ENCODE data around the gene HYAL3. TPM values are rescaled to one million over a fixed set of nuclear protein-coding genes. Genes with fewer than 3 reads are reported as not detected.

HYAL3 gene
- total and polyA plus RNA-seq, 2 of the 13 experiments (the other 11 are each of a cell fraction or from before 2014, with no cell fraction given) = 5.5 to 10.4 TPM

DNA sequence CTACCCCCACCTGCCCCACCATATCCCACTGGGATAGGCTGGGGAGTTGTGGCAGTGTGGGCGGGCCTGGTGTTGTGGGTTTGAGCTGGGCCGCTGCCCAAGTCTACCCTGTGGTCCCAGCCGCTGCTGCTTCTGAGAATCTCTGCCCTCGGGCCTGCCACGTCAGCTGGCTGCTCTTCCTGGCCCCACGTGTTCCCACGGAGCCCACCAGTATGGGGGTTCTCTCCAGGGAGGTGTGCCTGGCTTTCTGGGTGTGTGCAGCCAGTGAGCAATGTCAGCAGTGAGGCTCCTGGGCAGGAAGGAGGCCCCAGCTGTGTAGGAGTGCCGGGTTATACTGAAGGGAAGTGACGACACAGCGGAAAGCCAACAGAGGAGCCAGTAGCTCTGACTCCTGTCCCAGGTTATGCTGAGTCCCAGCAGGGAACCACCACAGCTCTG lies 52.7 kb downstream of the HYAL3 start (continued):
- TF ChIP-seq THAP11 (CRISPR knock-in tag; IDR thresholded peaks at IDR 0.05) = no peak
- TF ChIP-seq, protein P1, sequence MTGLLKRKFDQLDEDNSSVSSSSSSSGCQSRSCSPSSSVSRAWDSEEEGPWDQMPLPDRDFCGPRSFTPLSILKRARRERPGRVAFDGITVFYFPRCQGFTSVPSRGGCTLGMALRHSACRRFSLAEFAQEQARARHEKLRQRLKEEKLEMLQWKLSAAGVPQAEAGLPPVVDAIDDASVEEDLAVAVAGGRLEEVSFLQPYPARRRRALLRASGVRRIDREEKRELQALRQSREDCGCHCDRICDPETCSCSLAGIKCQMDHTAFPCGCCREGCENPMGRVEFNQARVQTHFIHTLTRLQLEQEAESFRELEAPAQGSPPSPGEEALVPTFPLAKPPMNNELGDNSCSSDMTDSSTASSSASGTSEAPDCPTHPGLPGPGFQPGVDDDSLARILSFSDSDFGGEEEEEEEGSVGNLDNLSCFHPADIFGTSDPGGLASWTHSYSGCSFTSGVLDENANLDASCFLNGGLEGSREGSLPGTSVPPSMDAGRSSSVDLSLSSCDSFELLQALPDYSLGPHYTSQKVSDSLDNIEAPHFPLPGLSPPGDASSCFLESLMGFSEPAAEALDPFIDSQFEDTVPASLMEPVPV (CRISPR knock-in tag; IDR thresholded peaks at IDR 0.05) = 0 out of 2 replicates have a peak, but pooled peaks have one; percentile 4

DNA sequence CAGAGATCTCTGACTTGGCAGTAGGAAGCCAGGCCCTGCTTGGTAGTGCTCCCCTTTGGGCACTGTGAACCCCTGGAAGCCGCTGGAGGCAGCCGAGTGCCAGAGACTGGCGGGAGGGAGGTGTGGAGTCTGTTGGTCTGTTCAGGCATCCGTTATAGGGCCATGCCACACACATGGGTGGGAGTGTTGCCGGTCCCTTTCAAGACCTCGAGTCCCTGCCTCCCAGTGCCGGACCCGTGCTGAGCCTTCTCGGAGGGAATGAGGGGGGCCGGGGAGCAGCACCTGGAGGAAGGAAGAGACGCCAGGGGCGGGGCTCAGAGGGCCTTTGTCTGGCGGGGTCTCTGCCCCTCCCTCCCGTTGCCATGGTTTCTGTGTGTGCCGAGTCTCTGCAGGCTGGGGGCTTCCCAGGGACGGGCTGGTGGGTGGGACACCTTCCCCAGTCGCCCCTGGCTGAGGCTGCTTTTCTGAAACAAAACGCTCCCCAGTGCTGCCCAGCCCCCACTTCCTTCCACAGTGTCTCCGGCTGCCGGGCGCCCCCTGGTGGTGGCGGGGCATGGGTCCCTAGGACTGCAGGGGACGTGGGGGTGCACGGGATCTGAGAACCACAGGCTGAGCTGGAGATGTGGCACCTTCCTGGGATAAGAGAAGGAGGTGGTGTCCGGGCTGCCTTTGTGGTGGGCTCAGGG lies 53.2 kb downstream of the HYAL3 start:
- H3K27me3 ChIP-seq (ENCODE audit: control insufficient read depth in 1 of 2, insufficient read depth in 2 of 2, low read length in 2 of 2) = no peaks in the 10 kb centered on the region
- H3K79me2 ChIP-seq (ENCODE audit: insufficient read depth, low read length) = peaks cover 28% of the 10 kb centered on the region
- H3K9ac ChIP-seq (ENCODE audit: insufficient read depth, low read depth, low read length) = peak overlapping the region; percentile 53
- H3K27ac ChIP-seq (ENCODE audit: extremely low read length, insufficient read depth, low read length) = peak overlapping the region; percentile 43
- peaks cover 0 to 7% of the 10 kb centered on the region in 2 experiments; a peak in 1 of 5 replicates for H3K36me3 ChIP-seq (replicated peaks in 1 of 2; ENCODE audit: control insufficient read depth in 1 of 2, insufficient read depth in 2 of 2, low read length in 2 of 2)
- 19% methylated on average over 5 of the region's 25 CpGs for WGBS (ENCODE audit: low lambda C conversion rate)
- no peaks in the 10 kb centered on the region for H3K9me3 ChIP-seq (ENCODE audit: low read length)
- ChIA-PET POLR2A (interaction anchor here (0.8 to 1.6 kb wide), 6 partner anchors 10 to 82 kb away, joined by 3 to 14 read pairs (median 4); partner anchors contain the start of genes GNAI2, IFRD2 and TUSC2), CTCF (ENCODE audit: low intra/inter-chr PET ratio, low total read pairs) (interaction anchor here (1.3 to 2.5 kb wide), 5 partner anchors 11 to 54 kb away, joined by 4 to 29 read pairs (median 7); no protein-coding TSS in a partner anchor)
- H2AFZ ChIP-seq (ENCODE audit: low read length) = no peak overlapping the region
- no peak for DNase-seq (ENCODE audit: low spot score)
- H3K4me2 ChIP-seq (ENCODE audit: low read depth, low read length) = peak overlapping the region; percentile 71
- ATAC-seq = peak; percentile 91
- FAIRE-seq = peak; percentile 23
- no TSS peak for BruUV-seq (replicated peaks)
- intact Hi-C loops (cut with micrococcal nuclease; ENCODE audit: unreplicated experiment) (loop anchor here (1.0 kb wide), 1 partner anchor 19 kb away; no protein-coding TSS in a partner anchor), in situ Hi-C loops (cut with HindIII; ENCODE audit: extremely low pct_ligation_motif_present, low pct_unique_long_range_greater_than_20kb) (no loop called here)
- peaks cover 20% of the 10 kb centered on the region for H3K4me1 ChIP-seq (ENCODE audit: insufficient read depth, low read length)
- peak overlapping the region; percentile 18 to 67 (median 51); a peak in 5 of 6 replicates for H3K4me3 ChIP-seq (replicated peaks in 1 of 3; ENCODE audit: insufficient read depth in 1 of 3, low read depth in 2 of 3, low read length in 3 of 3)
- no peaks in the 10 kb centered on the region for H4K20me1 ChIP-seq (ENCODE audit: insufficient read depth, low read length)
- TF ChIP-seq ZNF792 (CRISPR knock-in tag; IDR thresholded peaks at IDR 0.05) = peak; percentile 57; the same call in 1 of the 2 replicates
- TF ChIP-seq, protein P2, sequence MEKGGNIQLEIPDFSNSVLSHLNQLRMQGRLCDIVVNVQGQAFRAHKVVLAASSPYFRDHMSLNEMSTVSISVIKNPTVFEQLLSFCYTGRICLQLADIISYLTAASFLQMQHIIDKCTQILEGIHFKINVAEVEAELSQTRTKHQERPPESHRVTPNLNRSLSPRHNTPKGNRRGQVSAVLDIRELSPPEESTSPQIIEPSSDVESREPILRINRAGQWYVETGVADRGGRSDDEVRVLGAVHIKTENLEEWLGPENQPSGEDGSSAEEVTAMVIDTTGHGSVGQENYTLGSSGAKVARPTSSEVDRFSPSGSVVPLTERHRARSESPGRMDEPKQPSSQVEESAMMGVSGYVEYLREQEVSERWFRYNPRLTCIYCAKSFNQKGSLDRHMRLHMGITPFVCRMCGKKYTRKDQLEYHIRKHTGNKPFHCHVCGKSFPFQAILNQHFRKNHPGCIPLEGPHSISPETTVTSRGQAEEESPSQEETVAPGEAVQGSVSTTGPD (CRISPR knock-in tag; IDR thresholded peaks at IDR 0.05) = no peak
- peak; percentile 37; the same call in 1 of the 2 replicates for TF ChIP-seq BCL6 (CRISPR knock-in tag; IDR thresholded peaks at IDR 0.05)
- TF ChIP-seq, protein P3, sequence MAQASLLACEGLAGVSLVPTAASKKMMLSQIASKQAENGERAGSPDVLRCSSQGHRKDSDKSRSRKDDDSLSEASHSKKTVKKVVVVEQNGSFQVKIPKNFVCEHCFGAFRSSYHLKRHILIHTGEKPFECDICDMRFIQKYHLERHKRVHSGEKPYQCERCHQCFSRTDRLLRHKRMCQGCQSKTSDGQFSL (CRISPR knock-in tag; IDR thresholded peaks at IDR 0.05) = peak; percentile 99
- no peak for TF ChIP-seq POLR2AphosphoS2 (IDR thresholded peaks at IDR 0.05; ENCODE audit: low read depth, low read length)
- TF ChIP-seq GFI1 (CRISPR knock-in tag; IDR thresholded peaks at IDR 0.05; ENCODE audit: borderline replicate concordance) = peak; percentile 36; the same call in 1 of the 2 replicates
- TF ChIP-seq LCORL (IDR thresholded peaks at IDR 0.05) = no peak
- TF ChIP-seq LCORL (CRISPR knock-in tag; IDR thresholded peaks at IDR 0.05) = no peak
- no peak for TF ChIP-seq ZNF850 (CRISPR knock-in tag; conservative IDR thresholded peaks at IDR 0.05)
- TF ChIP-seq ZNF224 (CRISPR knock-in tag; IDR thresholded peaks at IDR 0.05) = no peak
- no peak for TF ChIP-seq ATRX (CRISPR knock-in tag; IDR thresholded peaks at IDR 0.05; ENCODE audit: borderline replicate concordance)
- no peak; the same call in 1 of the 2 replicates for TF ChIP-seq RFX1 (IDR thresholded peaks at IDR 0.05)
- no peak for TF ChIP-seq ZNF572 (CRISPR knock-in tag; IDR thresholded peaks at IDR 0.05)
- no peak for TF ChIP-seq RCOR2 (CRISPR knock-in tag; IDR thresholded peaks at IDR 0.05)
- TF ChIP-seq CBX5 (CRISPR knock-in tag; IDR thresholded peaks at IDR 0.05; ENCODE audit: borderline replicate concordance) = peak; percentile 70; the same call in 1 of the 2 replicates
- TF ChIP-seq, protein P4, sequence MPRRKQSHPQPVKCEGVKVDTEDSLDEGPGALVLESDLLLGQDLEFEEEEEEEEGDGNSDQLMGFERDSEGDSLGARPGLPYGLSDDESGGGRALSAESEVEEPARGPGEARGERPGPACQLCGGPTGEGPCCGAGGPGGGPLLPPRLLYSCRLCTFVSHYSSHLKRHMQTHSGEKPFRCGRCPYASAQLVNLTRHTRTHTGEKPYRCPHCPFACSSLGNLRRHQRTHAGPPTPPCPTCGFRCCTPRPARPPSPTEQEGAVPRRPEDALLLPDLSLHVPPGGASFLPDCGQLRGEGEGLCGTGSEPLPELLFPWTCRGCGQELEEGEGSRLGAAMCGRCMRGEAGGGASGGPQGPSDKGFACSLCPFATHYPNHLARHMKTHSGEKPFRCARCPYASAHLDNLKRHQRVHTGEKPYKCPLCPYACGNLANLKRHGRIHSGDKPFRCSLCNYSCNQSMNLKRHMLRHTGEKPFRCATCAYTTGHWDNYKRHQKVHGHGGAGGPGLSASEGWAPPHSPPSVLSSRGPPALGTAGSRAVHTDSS (CRISPR knock-in tag; conservative IDR thresholded peaks at IDR 0.05) = no peak
- no peak for TF ChIP-seq ZNF749 (CRISPR knock-in tag; IDR thresholded peaks at IDR 0.05; ENCODE audit: borderline replicate concordance)
